Epithelial cell of esophagus (primary cell): ENCODE results near the gene TUBA4B.

Source experiments
- DNase-seq: peaks from one replicate; pipeline ENCODE4 v3.0.0; 2010; ENCODE audit warnings: low read depth
- H3K4me3 ChIP-seq: 2 replicates; pipeline ENCODE4 v1.5.1; 2011; ENCODE audit warnings: mild to moderate bottlenecking, low read length, control low read depth
- CTCF ChIP-seq: IDR thresholded peaks from 2 replicates; pipeline ENCODE4 v1.5.1; 2011; ENCODE audit warnings: low read depth, mild to moderate bottlenecking, low read length, control low read depth, inconsistent platforms; ENCODE audit not compliant: insufficient read depth; ENCODE audit errors: missing control alignments

TUBA4B gene

GRCh38 chr2:219294356-219295351 lies 41.6 kb downstream of the TUBA4B start:
- peak; percentile 88 for DNase-seq
- peak; percentile 77 for TF ChIP-seq CTCF
- H3K4me3 ChIP-seq = peak overlapping the region; percentile 40

- TF ChIP-seq CTCF = no peak
- no peak overlapping the region for H3K4me3 ChIP-seq
- DNase-seq = no peak
Observed at GRCh38 chr2:219296142-219296541, 43.1 kb downstream of the TUBA4B start.

- no peak overlapping the region for H3K4me3 ChIP-seq
- no peak for DNase-seq
- no peak for TF ChIP-seq CTCF
Observed at GRCh38 chr2:219296631-219297391, 43.8 kb downstream of the TUBA4B start.

GRCh38 chr2:219297766-219298456 lies 44.9 kb downstream of the TUBA4B start:
- no peak overlapping the region for H3K4me3 ChIP-seq
- DNase-seq = no peak
- peak; percentile 26 for TF ChIP-seq CTCF

- TF ChIP-seq CTCF = peak; percentile 95
- H3K4me3 ChIP-seq = no peak overlapping the region
- peak; percentile 79 for DNase-seq
Observed at GRCh38 chr2:219298759-219299371, 45.8 kb downstream of the TUBA4B start.

- no peak overlapping the region for H3K4me3 ChIP-seq
- TF ChIP-seq CTCF = no peak
- no peak for DNase-seq
Observed at GRCh38 chr2:219299372-219299760, 46.3 kb downstream of the TUBA4B start.
